GM18907 (cell line): ENCODE results near the gene TAMALIN.

Source experiments
- ATAC-seq: cut with Tn5 transposase; IDR thresholded peaks from one replicate; pipeline ENCODE4 v1.9.1; 2021; ENCODE audit warnings: mild to moderate bottlenecking, moderate library complexity; ENCODE audit not compliant: unreplicated experiment

The TAMALIN gene

DNA sequence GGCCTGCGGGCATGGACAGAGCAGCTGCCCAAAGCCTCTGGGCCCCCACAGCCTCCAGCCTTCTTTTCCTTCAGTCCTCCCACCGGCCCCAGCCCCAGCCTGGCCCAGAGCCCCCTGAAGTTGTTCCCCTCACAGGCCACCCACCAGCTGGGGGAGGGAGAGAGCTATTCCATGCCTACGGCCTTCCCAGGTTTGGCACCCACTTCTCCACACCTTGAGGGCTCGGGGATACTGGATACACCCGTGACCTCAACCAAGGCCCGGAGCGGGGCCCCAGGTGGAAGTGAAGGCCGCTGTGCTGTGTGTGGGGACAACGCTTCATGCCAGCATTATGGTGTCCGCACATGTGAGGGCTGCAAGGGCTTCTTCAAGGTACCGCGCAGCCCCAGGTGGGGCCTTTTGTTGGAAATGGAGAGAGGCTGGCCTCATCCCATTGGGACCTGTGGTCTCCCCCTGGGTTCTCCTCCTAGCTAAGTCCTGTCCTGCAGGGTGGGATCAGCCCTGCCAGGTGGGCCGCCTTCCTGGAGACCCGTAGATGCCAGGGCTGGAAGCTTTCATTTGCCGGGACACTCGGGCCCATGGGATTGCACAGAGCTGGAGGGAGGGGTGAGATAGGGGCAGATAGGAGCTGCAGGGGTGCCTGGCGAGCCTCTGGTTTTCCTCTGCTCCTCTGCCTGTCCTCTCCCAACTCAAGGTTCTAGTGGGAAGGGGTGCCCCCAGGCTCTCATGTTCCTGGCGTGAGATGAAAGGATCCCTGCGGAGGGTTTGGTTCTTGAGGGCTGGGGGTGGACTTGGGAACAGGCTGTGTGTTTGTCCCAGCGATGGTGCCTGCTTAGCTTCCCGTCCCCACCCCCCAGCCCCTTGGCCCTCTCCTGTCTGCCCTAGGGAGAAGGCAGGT lies 48.3 kb downstream of the TAMALIN start:
- no peak for ATAC-seq

DNA sequence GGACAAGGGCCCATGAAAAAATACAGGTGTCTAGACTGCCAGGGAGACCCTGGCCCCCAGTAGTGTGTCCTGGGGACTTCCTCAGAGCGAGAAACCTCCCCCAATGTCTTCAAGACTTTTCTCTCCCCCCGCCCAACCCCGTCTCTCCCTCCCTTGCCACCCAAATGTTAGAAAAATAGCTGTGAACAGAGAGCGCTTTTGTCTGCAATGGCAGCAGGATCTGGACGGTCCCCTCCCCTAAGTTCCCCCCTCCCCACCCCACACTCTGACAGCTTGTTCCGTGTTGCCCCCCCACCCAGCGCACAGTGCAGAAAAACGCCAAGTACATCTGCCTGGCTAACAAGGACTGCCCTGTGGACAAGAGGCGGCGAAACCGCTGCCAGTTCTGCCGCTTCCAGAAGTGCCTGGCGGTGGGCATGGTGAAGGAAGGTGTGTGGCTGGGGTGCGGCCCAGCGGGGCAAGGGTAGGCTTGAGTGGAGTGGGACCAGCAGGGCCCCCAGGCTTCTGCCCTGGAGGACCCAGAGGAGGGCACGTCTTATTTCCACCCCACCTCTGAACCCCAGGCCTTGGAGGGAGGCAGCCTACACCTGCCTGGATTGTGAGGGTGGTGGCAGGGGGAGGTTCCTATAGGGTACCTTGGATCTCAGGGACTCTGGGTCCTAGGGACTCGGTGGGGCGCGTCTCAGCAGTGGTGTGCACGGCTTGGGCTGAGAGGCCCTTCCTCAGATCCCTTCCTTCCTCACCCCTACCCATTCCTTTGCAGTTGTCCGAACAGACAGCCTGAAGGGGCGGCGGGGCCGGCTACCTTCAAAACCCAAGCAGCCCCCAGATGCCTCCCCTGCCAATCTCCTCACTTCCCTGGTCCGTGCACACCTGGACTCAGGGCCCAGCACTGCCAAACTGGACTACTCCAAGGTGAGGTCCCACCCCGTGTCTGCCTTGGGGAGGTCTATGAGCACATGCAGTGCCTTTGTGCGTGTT lies 49.3 kb downstream of the TAMALIN start:
- ATAC-seq = no peak

- no peak for ATAC-seq
Measured at GRCh38 chr12:52056801-52057637, 50.3 kb downstream of the TAMALIN start.

DNA sequence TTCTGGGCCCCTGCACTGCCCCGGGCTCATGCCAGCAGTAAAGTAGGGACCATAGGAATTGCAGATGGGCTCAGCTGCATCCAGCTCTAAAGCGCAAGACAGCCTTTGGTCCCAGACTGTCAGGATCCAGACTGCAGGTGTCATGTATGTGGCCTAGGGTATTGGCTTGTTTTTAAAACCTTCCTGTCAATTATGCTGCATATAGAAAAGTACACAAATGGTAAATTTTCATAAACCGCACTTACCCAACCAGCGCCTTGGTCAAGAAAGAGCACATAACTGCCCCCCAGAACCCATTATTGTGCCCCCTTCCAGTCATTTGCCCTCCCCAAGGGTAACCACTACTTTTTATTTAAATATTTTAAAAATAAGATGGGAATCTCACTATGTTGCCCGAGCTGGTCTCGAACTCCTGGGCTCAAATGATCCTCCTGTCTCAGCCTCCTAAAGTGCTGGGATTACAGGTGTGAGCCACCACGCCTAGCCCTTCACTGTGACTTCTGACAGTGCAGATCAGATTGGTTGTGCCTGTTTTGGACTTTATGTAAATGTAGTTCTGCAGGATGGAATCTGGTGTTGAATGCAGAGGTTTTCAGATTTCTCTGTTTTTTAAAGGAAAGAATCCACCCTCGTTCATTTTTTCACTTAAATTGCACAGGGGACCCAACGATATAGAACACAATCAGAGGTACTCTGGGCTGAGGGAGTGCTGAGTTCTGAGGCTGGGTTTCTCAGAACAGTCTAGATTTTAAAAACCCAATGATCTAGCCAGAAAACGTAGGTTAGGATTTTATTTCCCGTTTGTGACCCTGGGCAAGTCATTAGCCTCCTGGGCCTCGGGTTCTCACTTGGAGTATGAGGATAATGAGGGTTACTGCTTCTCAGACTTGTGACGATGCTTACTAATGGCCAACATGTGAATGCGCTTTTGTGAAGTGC lies 51.2 kb downstream of the TAMALIN start:
- ATAC-seq = no peak

DNA sequence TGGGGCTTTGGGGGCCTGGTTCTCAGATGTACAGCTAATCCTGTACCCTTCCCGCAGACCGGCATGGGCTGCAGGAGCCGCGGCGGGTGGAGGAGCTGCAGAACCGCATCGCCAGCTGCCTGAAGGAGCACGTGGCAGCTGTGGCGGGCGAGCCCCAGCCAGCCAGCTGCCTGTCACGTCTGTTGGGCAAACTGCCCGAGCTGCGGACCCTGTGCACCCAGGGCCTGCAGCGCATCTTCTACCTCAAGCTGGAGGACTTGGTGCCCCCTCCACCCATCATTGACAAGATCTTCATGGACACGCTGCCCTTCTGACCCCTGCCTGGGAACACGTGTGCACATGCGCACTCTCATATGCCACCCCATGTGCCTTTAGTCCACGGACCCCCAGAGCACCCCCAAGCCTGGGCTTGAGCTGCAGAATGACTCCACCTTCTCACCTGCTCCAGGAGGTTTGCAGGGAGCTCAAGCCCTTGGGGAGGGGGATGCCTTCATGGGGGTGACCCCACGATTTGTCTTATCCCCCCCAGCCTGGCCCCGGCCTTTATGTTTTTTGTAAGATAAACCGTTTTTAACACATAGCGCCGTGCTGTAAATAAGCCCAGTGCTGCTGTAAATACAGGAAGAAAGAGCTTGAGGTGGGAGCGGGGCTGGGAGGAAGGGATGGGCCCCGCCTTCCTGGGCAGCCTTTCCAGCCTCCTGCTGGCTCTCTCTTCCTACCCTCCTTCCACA lies 52.0 kb downstream of the TAMALIN start:
- no peak for ATAC-seq

DNA sequence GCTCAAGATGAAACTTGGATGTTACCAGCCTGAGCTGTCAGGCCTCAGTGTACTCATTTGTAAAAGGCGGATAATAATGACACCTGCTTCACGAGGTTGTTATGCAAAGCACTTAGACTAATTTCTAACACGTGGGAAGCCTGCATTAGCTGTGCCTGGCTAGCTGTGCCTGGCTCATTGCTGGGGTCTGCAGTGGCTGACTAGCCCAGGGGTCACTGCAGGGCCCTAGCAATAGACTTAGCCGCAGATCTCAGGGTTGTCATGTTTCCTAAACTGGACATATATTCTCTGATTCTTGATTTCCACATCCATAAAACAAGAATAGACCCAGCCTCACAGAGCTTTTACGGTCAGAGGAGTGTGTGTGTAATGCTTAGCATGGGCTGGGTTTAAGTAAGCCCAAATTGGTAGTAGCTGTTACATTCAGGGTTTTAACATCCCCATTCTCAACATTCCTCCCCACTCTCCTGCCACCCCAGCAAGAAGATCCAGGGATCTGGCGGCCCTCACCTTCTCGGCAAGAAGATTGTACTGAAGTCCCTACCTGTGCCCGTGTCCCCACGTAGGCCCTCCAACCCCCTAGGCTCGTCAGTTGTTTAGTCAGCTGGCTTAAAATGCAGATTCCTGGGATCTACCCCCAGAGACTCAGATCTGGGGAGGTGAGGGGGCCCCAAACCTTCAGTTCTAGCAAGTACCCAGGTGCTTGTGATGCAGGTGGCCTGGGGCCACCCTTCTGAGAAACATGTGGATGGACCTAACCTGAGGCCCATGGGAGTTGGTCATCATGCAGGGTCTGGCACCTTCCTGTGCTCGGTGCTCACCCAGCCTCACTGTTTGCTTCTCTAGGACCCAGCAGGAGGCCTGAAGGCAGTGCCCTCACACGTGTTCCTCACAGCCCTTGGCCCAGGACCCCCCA lies 53.1 kb downstream of the TAMALIN start:
- no peak for ATAC-seq

GRCh38 chr12:52060498-52061177 lies 53.9 kb downstream of the TAMALIN start:
- no peak for ATAC-seq

DNA sequence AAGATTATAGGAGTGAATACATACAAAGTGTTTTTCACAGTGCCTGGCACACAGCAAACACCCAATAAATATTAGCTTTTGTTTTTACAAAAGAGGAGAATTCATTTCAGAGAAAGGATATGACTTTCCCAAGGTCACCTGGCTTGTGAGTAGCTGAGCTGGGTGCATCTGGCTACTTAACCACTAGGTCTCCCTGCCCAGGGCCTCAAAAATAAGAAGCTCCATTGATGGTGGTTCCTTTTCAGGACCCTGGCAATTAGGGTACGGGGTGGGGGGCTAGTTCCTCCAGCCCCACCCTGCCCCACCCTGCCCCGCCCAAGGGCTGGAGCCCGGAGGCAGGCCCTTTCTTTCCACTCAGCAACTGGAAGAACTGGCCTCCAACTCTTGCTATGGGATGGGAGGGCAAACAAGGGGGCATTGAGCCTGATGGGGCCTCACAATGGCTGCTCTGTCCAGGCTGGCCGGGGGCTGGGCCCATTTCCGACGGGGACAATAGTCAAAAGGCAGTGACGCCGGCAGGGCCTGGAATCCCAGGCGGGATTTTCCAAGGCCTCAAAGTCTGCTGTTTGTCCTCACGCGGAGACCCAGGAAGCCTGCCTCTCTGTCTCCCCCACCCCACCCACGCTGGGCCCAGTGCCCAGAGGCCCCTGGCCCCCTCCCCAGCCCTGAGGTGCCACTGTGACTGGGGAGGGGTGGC lies 54.9 kb downstream of the TAMALIN start:
- no peak for ATAC-seq

DNA sequence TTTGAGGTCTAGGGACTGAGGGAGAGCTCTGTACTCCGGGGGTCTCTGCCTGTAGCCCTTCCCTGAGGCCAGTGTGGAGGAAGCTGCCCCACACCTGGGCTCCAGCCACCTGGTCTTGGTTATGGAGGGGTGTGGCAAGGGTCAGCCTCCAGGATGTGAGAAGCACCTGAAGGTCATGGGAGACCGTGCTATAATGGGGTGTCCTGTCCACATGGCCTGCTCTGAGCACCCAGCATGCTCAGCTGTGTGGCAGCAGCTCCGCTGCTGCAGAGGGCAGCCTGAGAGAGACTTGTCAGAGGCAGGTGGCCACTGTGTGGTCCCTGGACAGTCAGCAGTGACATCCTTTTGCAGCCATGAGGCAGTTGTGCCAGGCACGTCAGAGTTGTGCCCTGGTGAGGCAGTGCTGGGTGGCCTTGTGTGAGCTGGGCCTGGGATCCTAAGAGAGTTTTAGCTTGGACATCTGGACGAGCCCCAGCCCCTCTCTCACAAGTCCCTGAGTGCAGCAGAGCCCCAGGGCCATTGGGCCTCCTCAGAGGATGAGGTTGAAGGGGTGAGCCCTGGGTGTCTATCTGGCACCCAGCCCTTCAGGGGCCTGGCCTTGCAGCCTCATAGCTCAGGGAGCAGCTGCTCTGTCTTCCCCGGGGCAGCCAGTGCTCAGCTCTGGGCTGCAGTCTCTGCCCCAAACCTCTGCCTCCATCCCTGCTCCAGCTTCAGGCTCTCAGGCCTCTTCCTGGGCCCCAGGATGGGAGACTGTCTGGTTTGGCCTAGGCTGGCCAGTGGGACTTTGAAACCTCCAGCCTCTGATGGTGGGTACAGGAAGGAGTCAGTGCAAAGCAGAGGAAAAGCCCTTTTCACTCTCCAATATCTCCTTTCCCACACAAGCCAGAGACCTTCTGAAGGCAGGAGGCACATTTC lies 55.7 kb downstream of the TAMALIN start:
- no peak for ATAC-seq

DNA sequence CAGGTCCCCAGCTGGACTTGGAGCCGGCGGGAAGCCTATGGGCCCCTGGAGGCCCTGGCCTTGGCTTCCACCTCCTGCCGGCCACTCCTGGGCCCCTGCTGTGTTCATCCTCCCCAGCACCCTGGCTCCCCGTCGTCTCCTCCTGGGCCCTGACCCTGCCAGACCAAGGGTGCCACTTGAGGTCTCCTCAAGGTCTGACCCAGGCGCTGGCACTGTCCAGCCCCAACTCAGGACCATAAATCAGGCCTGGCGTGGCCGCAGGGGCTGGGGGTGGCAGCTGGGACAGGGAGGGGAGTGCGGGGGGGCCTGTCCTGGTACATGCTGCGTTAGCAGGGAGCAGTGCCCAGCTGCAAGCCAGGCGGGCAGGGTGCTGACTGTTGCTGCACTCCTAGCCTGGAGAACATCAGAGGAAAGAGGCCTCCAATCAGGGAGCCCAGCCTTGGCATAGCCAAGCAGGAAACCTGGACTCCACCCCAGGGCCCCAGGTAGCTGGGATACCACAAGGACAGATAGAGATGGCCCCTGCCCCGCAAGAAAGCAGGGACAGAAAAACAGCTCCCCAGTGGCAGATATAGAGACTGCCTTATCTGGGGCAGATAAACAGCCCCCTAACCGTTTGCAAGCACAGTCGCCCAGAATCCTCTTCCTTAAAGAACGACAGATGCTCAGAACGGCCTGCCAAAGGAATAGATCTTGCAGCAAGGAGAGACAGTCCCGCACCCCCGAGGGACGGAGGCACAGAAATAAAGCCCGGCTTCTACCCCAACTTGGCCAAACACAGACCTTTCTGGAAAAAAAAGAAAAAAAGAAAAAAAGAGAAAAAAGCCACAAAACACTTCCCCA lies 56.6 kb downstream of the TAMALIN start:
- no peak for ATAC-seq

GRCh38 chr12:52063981-52064649 lies 57.4 kb downstream of the TAMALIN start:
- ATAC-seq = no peak
